ENCODE data around the gene KCNH4.
"Not testable (repeated sequence)": the region's sequence is repeated elsewhere in the genome, so short reads cannot be mapped to it uniquely, and the experiment has no call there.

KCNH4 gene

DNA sequence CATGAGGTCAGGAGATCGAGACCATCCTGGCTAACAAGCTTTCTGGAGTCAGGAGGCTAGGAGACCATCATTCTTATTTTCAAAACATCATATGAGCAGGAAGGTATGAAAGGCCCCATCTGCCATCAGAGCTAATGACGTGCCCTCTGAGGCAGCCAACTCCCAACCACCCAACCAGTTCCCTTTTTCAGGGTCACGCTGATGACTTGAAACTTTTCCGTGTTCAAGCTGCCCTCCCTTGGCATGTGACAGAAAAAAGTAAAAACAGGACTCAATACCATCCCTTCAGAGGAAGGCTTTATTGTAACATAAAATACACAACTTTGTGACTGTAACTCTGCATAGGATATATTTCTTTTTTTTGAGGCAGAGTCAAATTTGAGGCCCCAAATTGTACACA, 18.0 kb upstream of the KCNH4 start:
- peak; percentile 70 for DNase-seq
- in situ Hi-C loops (cut with MboI; ENCODE audit: low pct_unique_long_range_greater_than_20kb, low sequenced_read_pairs): no loop called here

DNA sequence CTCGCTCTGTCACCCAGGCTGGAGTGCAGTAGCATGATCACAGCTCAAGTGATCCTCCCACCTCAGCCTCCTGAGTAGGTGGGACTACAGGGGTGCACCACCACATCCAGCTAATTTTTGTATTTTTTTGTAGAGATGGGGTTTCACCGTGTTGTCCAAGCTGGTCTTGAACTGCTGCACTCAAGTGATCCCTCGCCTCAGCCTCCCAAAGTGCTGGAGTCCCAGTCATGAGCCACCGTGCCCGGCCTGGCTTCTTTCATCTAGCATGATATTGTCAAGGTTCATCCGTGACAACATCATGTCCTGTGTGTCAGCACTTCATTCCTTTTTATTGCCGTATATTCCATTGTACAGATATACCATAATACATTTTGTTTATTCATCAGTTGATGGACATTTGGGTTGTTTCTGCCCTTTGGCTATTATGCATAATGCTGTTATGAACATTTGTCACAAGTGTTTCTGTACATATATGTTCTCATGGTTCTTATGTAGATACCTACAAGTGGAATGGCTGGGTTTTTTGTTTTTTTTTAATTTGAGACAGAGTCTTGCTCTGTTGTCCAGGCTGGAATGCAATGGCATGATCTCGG, 16.7 kb upstream of the KCNH4 start:
- in situ Hi-C loops (cut with MboI; ENCODE audit: low pct_unique_long_range_greater_than_20kb, low sequenced_read_pairs): no loop called here
- DNase-seq: no peak

- DNase-seq: peak; percentile 86
- in situ Hi-C loops (cut with MboI; ENCODE audit: low pct_unique_long_range_greater_than_20kb, low sequenced_read_pairs): no loop called here
Measured at GRCh38 chr17:42193969-42194899, 13.3 kb upstream of the KCNH4 start, which contains the start of gene GHDC. Gene GHDC, minus strand, starts transcription at chr17:42194494. Its CDS starts 913 bp downstream, at chr17:42193581.

DNA sequence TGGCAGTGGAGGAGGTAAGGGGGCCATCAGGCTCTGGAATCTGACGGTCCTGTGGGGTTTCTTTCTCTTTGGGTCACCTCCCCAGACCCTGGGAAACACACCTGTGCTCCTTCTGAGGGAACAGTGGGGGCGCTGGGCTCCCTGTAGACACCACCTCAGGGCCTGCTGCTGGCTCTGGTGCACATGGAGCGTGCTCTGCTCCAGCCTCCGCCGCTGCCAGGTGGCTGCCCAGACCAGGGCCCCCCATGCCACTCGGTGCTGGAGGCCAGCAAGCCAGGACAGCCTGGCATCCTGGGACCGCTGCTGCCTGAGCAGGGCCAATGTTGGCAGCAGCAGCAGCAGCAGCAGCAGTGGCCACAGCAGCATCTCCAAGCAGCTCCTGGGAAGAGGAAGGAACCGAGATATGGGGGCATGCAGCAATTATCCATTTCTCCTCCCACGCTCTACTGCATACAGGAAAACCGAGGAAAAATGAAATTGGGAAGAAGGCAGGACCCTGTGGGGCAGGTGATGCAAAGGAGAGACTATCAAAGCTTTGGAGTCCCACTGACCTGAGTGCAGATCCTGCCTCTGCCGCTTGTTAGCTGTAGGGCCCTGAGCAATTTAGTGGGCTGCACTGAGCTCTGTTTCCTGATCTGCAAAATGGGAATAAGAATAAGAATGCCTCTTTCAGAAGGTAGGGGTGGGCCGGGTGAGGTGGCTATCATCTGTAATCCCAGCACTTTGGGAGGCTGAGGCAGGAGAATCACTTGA, 12.4 kb upstream of the KCNH4 start:
- DNase-seq: no peak
- in situ Hi-C loops (cut with MboI; ENCODE audit: low pct_unique_long_range_greater_than_20kb, low sequenced_read_pairs): no loop called here

GRCh38 chr17:42192189-42193126, 11.5 kb upstream of the KCNH4 start:
- no peak for DNase-seq
- in situ Hi-C loops (cut with MboI; ENCODE audit: low pct_unique_long_range_greater_than_20kb, low sequenced_read_pairs): no loop called here

DNA sequence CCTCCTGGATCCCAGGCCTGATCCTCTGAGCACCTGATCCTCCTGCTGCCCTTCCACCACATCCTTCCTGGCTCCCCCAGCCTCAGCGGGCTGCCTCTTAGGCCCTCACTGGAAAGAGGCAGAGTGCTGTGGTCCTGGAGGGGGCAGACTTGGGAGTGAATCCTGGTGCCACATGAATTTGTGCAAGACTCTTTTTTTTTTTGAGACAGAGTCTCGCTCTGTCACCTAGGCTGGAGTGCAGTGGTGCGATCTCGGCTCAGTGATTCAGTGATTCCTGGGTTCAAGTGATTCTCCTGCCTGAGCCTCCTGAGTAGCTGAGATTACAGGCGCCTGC, 10.3 kb upstream of the KCNH4 start:
- DNase-seq: no peak
- in situ Hi-C loops (cut with MboI; ENCODE audit: low pct_unique_long_range_greater_than_20kb, low sequenced_read_pairs): no loop called here

DNA sequence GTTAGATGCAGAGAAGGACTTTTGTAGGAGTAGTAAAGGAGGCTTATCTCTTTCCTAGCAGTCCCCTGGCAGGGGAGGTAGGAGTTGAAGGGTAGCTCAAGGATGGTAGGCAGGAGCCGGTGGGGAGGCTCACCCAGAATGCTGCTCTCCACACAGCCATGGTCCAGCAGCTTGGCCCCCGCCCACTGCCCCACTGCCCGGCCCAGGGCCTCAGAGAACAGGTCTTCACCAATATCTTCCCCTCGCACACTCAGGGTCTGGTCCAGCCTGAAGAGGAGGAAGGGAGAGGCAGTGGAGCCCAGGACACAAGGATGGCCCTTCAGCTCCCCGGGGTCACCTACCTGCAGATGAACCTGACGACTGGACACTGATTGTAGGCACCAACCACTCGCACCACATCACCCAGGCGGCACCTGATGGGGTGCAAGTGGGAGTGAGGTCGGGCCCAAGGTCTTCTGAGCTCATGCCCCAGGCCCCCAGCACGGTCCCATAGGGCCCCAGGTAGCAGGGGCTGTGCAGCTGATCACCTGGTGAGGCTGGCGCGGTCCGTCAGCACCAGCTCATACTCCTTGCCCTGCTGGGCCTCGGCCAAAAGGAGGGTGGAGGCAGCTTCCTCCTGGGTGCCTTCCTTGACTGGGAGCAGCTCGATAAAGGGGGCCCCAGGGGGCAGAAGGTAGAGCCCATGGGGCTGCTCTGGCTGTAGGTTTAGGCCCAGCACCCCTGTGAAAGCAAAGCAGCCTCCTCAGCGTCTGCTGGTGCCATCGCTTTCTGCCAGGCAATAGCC, 9.7 kb upstream of the KCNH4 start:
- DNase-seq: no peak
- in situ Hi-C loops (cut with MboI; ENCODE audit: low pct_unique_long_range_greater_than_20kb, low sequenced_read_pairs): no loop called here

GRCh38 chr17:42189651-42189965, 8.7 kb upstream of the KCNH4 start:
- in situ Hi-C loops (cut with MboI; ENCODE audit: low pct_unique_long_range_greater_than_20kb, low sequenced_read_pairs): no loop called here
- no peak for DNase-seq

GRCh38 chr17:42188749-42189650, 8.1 kb upstream of the KCNH4 start:
- in situ Hi-C loops (cut with MboI; ENCODE audit: low pct_unique_long_range_greater_than_20kb, low sequenced_read_pairs): no loop called here
- peak; percentile 95 for DNase-seq

- DNase-seq: no peak
- in situ Hi-C loops (cut with MboI; ENCODE audit: low pct_unique_long_range_greater_than_20kb, low sequenced_read_pairs): no loop called here
Measured at GRCh38 chr17:42187833-42188232, 6.9 kb upstream of the KCNH4 start.

DNA sequence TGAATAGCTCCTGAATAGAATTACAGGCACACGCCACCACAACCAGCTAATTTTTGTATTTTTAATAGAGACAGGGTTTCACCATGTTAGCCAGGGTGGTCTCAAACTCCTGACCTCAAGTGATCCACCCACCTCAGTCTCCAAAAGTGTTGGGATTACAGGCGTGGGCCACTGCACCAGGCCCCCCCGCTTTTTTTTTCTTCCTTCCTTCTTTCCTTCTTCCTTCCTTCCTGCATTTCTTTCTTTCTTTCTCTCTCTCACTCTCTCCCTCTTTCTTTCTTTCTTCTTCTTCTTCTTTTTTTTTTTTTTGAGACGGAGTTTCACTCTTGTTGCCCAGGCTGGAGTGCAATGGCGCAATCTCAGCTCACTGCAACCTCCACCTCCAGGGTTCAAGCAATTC, 5.2 kb upstream of the KCNH4 start:
- DNase-seq; in situ Hi-C loops (cut with MboI; ENCODE audit: low pct_unique_long_range_greater_than_20kb, low sequenced_read_pairs): not testable (repeated sequence)

DNA sequence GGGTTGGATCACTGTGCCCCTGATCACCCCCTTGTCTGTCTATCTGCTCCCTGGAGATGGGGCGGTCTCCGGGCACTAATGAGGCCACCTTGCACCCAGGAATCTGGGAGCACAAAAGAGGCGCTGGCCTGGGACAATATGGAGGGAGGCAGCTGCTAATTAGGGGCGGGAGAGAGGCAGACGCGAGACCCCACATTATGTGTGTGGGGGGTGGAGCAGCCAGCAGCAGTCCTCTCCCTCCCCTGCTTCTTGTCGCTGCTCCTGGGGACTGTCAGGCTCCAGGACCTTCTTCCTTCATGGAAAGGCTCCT, 4.6 kb upstream of the KCNH4 start:
- in situ Hi-C loops (cut with MboI; ENCODE audit: low pct_unique_long_range_greater_than_20kb, low sequenced_read_pairs): no loop called here
- no peak for DNase-seq

- in situ Hi-C loops (cut with MboI; ENCODE audit: low pct_unique_long_range_greater_than_20kb, low sequenced_read_pairs): no loop called here
- peak; percentile 42 for DNase-seq
Measured at GRCh38 chr17:42184713-42185620, 4.0 kb upstream of the KCNH4 start, which contains the start of gene HCRT. Gene HCRT, minus strand, starts transcription at chr17:42185452. Its CDS starts 87 bp downstream, at chr17:42185365.

DNA sequence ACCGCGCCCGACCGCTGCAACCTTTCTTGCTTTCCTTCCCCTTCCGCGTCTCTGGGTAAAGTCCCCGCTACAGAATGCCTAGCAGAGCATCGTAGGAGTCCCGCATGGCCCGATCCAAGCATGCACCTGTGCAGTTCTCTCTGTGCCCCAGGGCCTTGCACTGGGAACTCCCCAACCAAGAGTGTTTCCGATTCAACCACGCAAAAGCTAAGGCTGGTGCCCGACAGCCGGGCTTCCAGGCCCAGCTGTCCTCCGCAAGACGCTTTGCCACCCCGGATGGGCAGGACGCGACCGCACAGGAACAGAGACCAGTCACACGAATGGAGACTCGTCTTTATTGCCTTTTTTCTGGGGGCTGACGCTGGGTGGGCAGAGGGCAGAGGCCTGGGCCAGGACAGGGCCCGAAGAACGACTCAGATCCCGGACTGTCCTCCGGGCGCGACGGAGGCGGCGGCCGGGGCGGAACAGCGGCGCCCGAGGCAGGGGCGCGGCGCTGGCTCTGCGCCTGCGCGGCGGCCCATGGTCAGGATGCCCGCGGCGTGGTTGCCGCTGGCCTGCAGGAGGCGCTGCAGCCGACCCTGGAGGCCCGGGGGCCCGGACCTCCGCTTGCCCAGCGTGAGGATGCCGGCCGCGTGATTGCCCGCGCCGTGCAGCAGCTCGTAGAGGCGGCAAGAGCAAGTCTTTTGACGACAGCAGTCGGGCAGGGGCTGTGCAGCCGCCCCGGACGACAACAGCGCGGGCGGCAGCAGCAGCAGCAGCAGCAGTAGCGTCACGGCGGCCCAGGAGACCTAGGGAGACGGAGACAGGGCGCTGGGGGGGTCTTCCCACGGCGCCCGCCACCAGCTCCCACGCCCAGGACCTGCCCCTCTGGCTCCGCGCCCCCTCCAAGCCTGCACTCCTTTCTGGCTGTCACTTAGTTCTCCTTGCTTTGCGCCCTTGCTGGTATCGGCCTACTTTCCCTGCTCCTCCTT, 3.1 kb upstream of the KCNH4 start:
- in situ Hi-C loops (cut with MboI; ENCODE audit: low pct_unique_long_range_greater_than_20kb, low sequenced_read_pairs): no loop called here
- peak; percentile 83 for DNase-seq

- in situ Hi-C loops (cut with MboI; ENCODE audit: low pct_unique_long_range_greater_than_20kb, low sequenced_read_pairs): no loop called here
- no peak for DNase-seq
Measured at GRCh38 chr17:42182927-42183734, 2.2 kb upstream of the KCNH4 start.

Measured in KBM-7 (cell line).